22Rv1 (cell line): Measurements from ENCODE around the gene RC3H2.

Source experiments
- H3K27ac ChIP-seq: fragments of 450-650 bp; 2 replicates; pipeline ENCODE4 v1.5.1; 2017
- ZFX ChIP-seq: fragments of 450-650 bp; IDR thresholded peaks from 2 replicates; pipeline ENCODE4 v1.6.1; 2017; ENCODE audit warnings: antibody characterized with exemption, borderline replicate concordance
- TF ChIP-seq, protein P1 (sequence below): fragments of 450-650 bp; IDR thresholded peaks from 2 replicates; pipeline ENCODE4 v1.5.1; 2017; ENCODE audit warnings: mild to moderate bottlenecking

Gene RC3H2

DNA sequence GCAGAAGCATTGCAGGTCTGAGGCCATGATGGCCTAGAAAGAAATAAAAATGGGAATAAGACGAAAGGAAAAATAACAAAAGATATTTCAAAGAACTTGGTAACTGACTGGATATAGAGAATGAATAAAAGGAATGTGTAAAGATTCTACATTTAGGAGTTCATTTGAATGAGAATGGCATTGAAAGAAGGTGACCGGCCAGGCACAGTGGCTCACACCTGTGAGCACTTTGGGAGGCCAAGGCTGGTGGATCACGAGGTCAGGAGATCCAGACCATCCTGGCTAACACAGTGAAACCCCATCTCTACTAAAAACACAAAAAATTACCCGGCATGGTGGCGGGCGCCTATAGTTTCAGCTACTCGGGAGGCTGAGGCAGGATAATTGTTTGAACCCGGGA is 17.6 kb upstream of the RC3H2 start:
- TF ChIP-seq, protein P1, sequence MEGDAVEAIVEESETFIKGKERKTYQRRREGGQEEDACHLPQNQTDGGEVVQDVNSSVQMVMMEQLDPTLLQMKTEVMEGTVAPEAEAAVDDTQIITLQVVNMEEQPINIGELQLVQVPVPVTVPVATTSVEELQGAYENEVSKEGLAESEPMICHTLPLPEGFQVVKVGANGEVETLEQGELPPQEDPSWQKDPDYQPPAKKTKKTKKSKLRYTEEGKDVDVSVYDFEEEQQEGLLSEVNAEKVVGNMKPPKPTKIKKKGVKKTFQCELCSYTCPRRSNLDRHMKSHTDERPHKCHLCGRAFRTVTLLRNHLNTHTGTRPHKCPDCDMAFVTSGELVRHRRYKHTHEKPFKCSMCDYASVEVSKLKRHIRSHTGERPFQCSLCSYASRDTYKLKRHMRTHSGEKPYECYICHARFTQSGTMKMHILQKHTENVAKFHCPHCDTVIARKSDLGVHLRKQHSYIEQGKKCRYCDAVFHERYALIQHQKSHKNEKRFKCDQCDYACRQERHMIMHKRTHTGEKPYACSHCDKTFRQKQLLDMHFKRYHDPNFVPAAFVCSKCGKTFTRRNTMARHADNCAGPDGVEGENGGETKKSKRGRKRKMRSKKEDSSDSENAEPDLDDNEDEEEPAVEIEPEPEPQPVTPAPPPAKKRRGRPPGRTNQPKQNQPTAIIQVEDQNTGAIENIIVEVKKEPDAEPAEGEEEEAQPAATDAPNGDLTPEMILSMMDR, result no peak
- no peak for TF ChIP-seq ZFX
- H3K27ac ChIP-seq, result no peak overlapping the region

GRCh38 chr9:122918310-122918709 is 13.2 kb upstream of the RC3H2 start:
- no peak for TF ChIP-seq ZFX
- TF ChIP-seq, protein P1, result no peak
- no peak overlapping the region for H3K27ac ChIP-seq

- TF ChIP-seq, protein P1, result no peak
- no peak for TF ChIP-seq ZFX
- H3K27ac ChIP-seq, result peak within 1 kb of the TSS; percentile 86
Observed at GRCh38 chr9:122912964-122913673, 8.0 kb upstream of the RC3H2 start, which contains the start of gene ZBTB6. Gene ZBTB6, minus strand, starts transcription at chr9:122913323. Its CDS starts 1,251 bp downstream, at chr9:122912072.

DNA sequence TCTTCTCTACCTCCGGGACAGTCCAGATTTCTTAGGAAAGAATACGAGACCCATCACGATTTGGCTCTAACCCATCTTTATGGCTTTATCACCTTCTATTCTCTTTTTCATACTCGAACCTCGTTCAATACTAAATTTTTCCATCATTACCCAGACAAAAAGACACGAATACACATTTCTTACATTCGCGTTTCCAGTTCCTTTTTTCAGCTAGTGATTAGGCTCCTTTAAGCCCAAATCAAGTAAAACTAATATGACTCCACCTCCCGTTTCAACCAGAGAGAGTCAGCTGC is 7.5 kb upstream of the RC3H2 start:
- peak overlapping the region; percentile 86 for H3K27ac ChIP-seq
- TF ChIP-seq, protein P1, result 0 out of 2 replicates have a peak, but pooled peaks have one; percentile 1
- no peak for TF ChIP-seq ZFX

DNA sequence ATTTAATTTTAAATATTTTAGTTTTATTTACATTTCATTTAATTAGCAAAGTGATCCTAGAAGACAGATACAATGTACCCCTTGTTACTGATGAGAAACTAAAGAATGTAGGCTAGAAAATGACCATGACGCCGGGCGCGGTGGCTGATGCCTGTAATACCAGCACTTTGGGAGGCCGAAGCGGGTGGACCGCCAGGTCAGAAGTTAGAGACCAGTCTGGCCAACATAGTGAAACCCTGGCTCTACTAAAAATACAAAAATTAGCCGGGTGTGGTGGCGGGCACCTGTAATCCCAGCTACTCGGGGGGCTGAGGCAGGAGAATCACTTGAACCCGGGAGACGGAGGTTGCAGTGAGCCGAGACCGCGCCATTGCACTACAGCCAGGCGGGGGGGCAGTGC is 963 bp upstream of the RC3H2 start:
- H3K27ac ChIP-seq, result peak overlapping the region; percentile 87

DNA sequence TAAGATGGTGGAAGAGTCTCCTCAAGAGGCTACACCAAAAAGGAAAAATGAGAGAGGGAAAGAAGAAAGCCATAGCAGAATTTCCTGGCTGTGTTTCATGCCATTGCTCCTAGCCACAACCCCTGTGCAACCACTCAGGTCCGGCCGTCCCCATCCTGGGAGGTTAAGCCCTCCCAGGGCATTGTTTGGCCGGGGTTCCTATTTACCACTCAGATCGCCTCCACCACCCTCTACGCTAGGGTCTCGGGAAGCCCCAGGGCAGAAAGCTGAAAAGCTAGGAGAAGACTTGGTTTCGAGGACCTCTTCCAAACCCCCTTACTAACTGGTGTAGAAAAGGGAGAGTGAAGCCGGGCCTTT is 715 bp downstream of the RC3H2 start:
- H3K27ac ChIP-seq, result peak overlapping the region; percentile 87
- TF ChIP-seq ZFX, result no peak
- TF ChIP-seq, protein P1, result no peak

- TF ChIP-seq ZFX, result no peak
- TF ChIP-seq, protein P1, result no peak
- no peak overlapping the region for H3K27ac ChIP-seq
Observed at GRCh38 chr9:122900791-122901190, 4.4 kb downstream of the RC3H2 start.

DNA sequence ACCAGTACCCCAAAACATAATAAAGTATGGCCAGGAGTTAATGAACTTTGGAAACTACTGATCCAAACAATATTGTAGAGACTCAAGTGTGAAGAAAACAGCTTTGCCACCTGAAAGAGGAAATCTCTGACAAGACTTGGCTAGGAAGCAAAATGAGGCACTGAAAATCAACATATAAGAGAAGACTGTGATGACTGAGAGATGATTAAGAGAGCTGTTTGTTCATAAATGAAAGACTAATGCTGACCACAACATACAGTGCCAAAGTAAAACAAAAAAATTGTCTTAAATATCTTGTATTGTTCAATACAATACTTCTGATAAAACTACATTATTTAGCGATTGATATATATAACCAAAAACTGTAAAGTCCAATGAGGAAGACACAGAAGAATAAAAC is 7.2 kb downstream of the RC3H2 start:
- no peak for TF ChIP-seq ZFX
- TF ChIP-seq, protein P1, result no peak
- H3K27ac ChIP-seq, result no peak overlapping the region
